OCI-LY1 (cell line): ENCODE results near the gene ADAM12.

Experiments used
- H2AFZ ChIP-seq: fragments of 200-600 bp; sonication (generic), shearing (Covaris generic); 2 replicates; pipeline ENCODE4 v1.6.0; 2014; ENCODE audit warnings: antibody characterized with exemption, mild to moderate bottlenecking, low read length
- H3F3A ChIP-seq: fragments of 200-600 bp; sonication (generic), shearing (Covaris generic); 2 replicates; pipeline ENCODE4 v1.6.0; 2014; ENCODE audit warnings: mild to moderate bottlenecking, antibody characterized with exemption, low read length, moderate library complexity; ENCODE audit not compliant: insufficient read depth
- H3K27ac ChIP-seq: fragments of 200-600 bp; sonication (generic); 2 replicates; pipeline ENCODE4 v1.5.1; 2014; ENCODE audit warnings: low read length, mixed run types, mild to moderate bottlenecking, low read depth; ENCODE audit not compliant: poor library complexity, severe bottlenecking
- H3K27me3 ChIP-seq: fragments of 200-600 bp; sonication (generic); 2 replicates; pipeline ENCODE4 v1.6.0; 2014; ENCODE audit warnings: antibody characterized with exemption, mild to moderate bottlenecking, low read length, moderate library complexity; ENCODE audit not compliant: insufficient read depth
- H3K36me3 ChIP-seq: fragments of 200-600 bp; sonication (generic); 2 replicates; pipeline ENCODE4 v1.6.1; 2014; ENCODE audit warnings: mild to moderate bottlenecking, antibody characterized with exemption, low read length, moderate library complexity, mixed read lengths; ENCODE audit not compliant: insufficient read depth
- H3K4me1 ChIP-seq: fragments of 200-600 bp; sonication (generic); 2 replicates; pipeline ENCODE4 v1.5.1; 2014; ENCODE audit warnings: mild to moderate bottlenecking, low read length, moderate library complexity; ENCODE audit not compliant: insufficient read depth, severe bottlenecking
- H3K4me2 ChIP-seq: fragments of 200-600 bp; sonication (generic), shearing (Covaris generic); 2 replicates; pipeline ENCODE4 v1.6.1; 2014; ENCODE audit warnings: low read length
- H3K4me3 ChIP-seq: fragments of 200-600 bp; sonication (generic); 2 replicates; pipeline ENCODE4 v1.5.1; 2014; ENCODE audit warnings: low read length, low read depth, mild to moderate bottlenecking, mixed read lengths; ENCODE audit not compliant: poor library complexity, severe bottlenecking
- H3K79me2 ChIP-seq: fragments of 200-600 bp; shearing (Covaris generic); 2 replicates; pipeline ENCODE4 v1.6.1; 2016; ENCODE audit warnings: mixed run types, low read length, mixed read lengths; ENCODE audit not compliant: insufficient read depth
- H3K9ac ChIP-seq: fragments of 200-600 bp; sonication (generic), shearing (Covaris generic); 2 replicates; pipeline ENCODE4 v1.6.1; 2014; ENCODE audit warnings: mild to moderate bottlenecking, low read length, mixed read lengths
- H3K9me2 ChIP-seq: fragments of 200-600 bp; sonication (generic), shearing (Covaris generic); 2 replicates; pipeline ENCODE4 v1.6.1; 2014; ENCODE audit warnings: low read depth, mild to moderate bottlenecking, low read length, mixed read lengths
- H3K9me3 ChIP-seq: fragments of 200-600 bp; shearing (Covaris generic); 2 replicates; pipeline ENCODE4 v1.6.1; 2014; ENCODE audit warnings: low read length, mixed read lengths
- H4K20me1 ChIP-seq: fragments of 200-600 bp; sonication (generic), shearing (Covaris generic); 2 replicates; pipeline ENCODE4 v1.6.0; 2016; ENCODE audit warnings: mild to moderate bottlenecking, low read length; ENCODE audit not compliant: insufficient read depth
- CTCF ChIP-seq: fragments of 200-600 bp; sonication (generic), shearing (Covaris generic); IDR thresholded peaks from 2 replicates; pipeline ENCODE4 v1.5.1; 2017; ENCODE audit warnings: mild to moderate bottlenecking, antibody characterized with exemption, low read length, moderate library complexity, mixed read lengths
- EZH2 ChIP-seq: fragments of 200-600 bp; sonication (generic), shearing (Covaris generic); IDR thresholded peaks from 2 replicates; pipeline ENCODE4 v1.8.0; 2017; ENCODE audit warnings: borderline replicate concordance, mixed run types, mild to moderate bottlenecking, antibody characterized with exemption, low read length, moderate library complexity, mixed read lengths

ADAM12 gene

DNA sequence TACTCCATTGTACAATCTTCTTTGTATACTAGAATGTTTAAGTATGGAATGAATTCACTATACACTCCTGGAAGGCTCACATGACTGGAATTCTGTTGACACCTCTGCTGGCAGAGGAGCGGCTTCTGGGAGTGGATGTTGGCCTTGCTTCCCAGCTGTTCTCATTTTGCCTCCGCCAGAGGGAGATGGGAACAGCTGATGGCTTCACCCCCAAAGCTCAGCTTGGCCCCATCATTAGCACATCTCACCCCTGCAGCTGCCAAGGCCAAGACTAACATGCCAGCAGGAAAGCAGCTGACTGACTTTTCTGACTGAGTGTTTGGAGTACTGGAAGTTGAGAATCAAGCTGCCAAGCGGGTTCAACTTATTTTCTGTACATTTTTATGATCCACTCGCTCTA is 15.1 kb downstream of the ADAM12 start:
- no peak overlapping the region for H2AFZ ChIP-seq
- H3K9me2 ChIP-seq = no peaks in the 10 kb centered on the region
- H4K20me1 ChIP-seq = no peaks in the 10 kb centered on the region
- no peaks in the 10 kb centered on the region for H3K79me2 ChIP-seq
- H3K36me3 ChIP-seq = no peaks in the 10 kb centered on the region
- H3K27ac ChIP-seq = no peak overlapping the region
- no peaks in the 10 kb centered on the region for H3F3A ChIP-seq
- H3K9me3 ChIP-seq = no peaks in the 10 kb centered on the region
- no peak overlapping the region for H3K9ac ChIP-seq
- no peak for TF ChIP-seq CTCF
- TF ChIP-seq EZH2 = no peak
- H3K4me3 ChIP-seq = no peak overlapping the region
- no peaks in the 10 kb centered on the region for H3K27me3 ChIP-seq
- H3K4me1 ChIP-seq = no peaks in the 10 kb centered on the region
- H3K4me2 ChIP-seq = no peak overlapping the region

DNA sequence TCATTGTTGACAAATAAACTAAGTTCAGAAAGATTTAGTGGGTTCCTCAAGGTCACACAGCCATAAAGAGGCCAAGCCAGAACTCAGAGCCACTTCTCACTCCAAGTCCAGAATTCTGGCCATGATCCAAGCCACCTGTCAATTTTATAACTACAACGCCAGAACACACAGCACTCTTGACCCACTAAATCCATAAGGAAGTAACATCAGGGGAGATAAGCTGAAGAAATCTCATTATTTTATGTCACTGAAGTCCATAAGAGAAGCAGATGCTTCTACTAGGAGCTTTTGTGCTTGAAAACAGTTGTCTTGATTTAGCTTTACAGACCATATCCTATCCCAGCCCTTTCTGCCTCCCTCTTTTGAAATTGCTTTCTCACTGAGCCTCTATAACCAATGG is 15.9 kb downstream of the ADAM12 start:
- no peaks in the 10 kb centered on the region for H3K4me1 ChIP-seq
- H3K4me2 ChIP-seq = no peak overlapping the region
- TF ChIP-seq EZH2 (no peak), CTCF (no peak)
- H3K27ac ChIP-seq = no peak overlapping the region
- no peaks in the 10 kb centered on the region for H3K9me3 ChIP-seq
- H3F3A ChIP-seq = no peaks in the 10 kb centered on the region
- no peaks in the 10 kb centered on the region for H4K20me1 ChIP-seq
- H3K36me3 ChIP-seq = no peaks in the 10 kb centered on the region
- no peak overlapping the region for H2AFZ ChIP-seq
- no peaks in the 10 kb centered on the region for H3K27me3 ChIP-seq
- no peak overlapping the region for H3K9ac ChIP-seq
- no peaks in the 10 kb centered on the region for H3K9me2 ChIP-seq
- H3K4me3 ChIP-seq = no peak overlapping the region
- H3K79me2 ChIP-seq = no peaks in the 10 kb centered on the region

DNA sequence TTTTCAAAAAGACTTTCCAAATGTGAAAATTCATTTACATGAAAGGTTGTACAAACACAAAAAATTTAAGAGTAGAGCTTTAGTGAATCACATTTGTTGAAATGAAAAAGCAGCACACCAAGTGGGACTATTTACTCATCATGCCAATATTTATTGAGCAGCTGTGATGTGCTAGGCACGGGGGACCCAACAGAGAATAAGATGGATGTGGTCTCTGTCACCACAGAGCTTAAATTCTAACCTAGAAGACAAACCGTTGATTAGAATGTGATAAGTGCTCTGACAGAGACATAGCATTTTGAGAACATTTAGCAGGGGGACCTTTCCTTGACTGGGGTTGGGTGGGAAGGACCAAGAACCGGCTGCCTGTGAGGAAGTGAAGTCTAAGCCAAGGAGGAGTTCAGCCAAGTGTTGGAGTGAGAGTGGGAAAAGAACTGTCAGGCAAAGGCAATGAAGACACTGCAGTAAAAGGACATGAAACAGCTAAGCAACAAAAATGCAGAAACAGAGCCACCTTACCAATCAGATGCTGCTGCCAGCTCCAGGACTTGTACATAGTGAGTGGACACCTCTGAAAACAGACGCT is 19.1 kb downstream of the ADAM12 start:
- TF ChIP-seq CTCF = no peak
- no peak for TF ChIP-seq EZH2
- Histone ChIP-seq H3F3A (no peaks in the 10 kb centered on the region), H3K9me2 (no peaks in the 10 kb centered on the region), H4K20me1 (no peaks in the 10 kb centered on the region), H3K4me3 (no peak overlapping the region), H2AFZ (no peak overlapping the region), H3K27me3 (no peaks in the 10 kb centered on the region), H3K9ac (no peak overlapping the region), H3K4me1 (no peaks in the 10 kb centered on the region), H3K36me3 (no peaks in the 10 kb centered on the region), H3K4me2 (no peak overlapping the region), H3K9me3 (no peaks in the 10 kb centered on the region), H3K27ac (no peak overlapping the region), H3K79me2 (no peaks in the 10 kb centered on the region)
